Neuronal stem cell (in vitro differentiated cells): ENCODE results near the gene ZSWIM5.
"Not testable (repeated sequence)": the region's sequence is repeated elsewhere in the genome, so short reads cannot be mapped to it uniquely, and the experiment has no call there.

Source experiments
- DNase-seq: peaks from one replicate; pipeline ENCODE4 v3.0.0-alpha.2; 2013; ENCODE audit warnings: low spot score
- H2AFZ ChIP-seq: one replicate; pipeline ENCODE4 v1.6.1; 2013; ENCODE audit warnings: mild to moderate bottlenecking, low read length, inconsistent platforms
- H2AK5ac ChIP-seq: 2 replicates; pipeline ENCODE4 v1.6.1; 2013; ENCODE audit warnings: low read depth, mild to moderate bottlenecking, inconsistent platforms, low read length, moderate library complexity, mixed read lengths
- H2BK120ac ChIP-seq: 2 replicates; pipeline ENCODE4 v1.6.1; 2013; ENCODE audit warnings: low read depth, mild to moderate bottlenecking, inconsistent platforms, low read length, moderate library complexity, mixed read lengths
- H2BK12ac ChIP-seq: one replicate; pipeline ENCODE4 v1.6.1; 2013; ENCODE audit warnings: low read length, inconsistent platforms
- H2BK15ac ChIP-seq: 2 replicates; pipeline ENCODE4 v1.6.1; 2013; ENCODE audit warnings: mild to moderate bottlenecking, low read length, inconsistent platforms, mixed read lengths
- H2BK5ac ChIP-seq: one replicate; pipeline ENCODE4 v1.6.1; 2013; ENCODE audit warnings: inconsistent platforms, mild to moderate bottlenecking, low read length, moderate library complexity
- H3K14ac ChIP-seq: one replicate; pipeline ENCODE4 v1.6.1; 2013; ENCODE audit warnings: low read length, inconsistent platforms
- H3K18ac ChIP-seq: 2 replicates; pipeline ENCODE4 v1.6.1; 2013; ENCODE audit warnings: low read length, inconsistent platforms
- H3K23ac ChIP-seq: 2 replicates; pipeline ENCODE4 v1.6.1; 2013; ENCODE audit warnings: low read depth, mild to moderate bottlenecking, mixed read lengths, low read length, inconsistent platforms; ENCODE audit not compliant: poor library complexity
- H3K27ac ChIP-seq: replicated peaks from 3 replicates; pipeline ENCODE4 v1.5.1; 2013; ENCODE audit warnings: low read length, inconsistent platforms
- H3K27me3 ChIP-seq, 3 experiments: 2 replicates each; pipeline ENCODE4 v1.6.1; 2013; ENCODE audit warnings: low read length in 3 of 3, mild to moderate bottlenecking in 2 of 3, inconsistent platforms in 1 of 3, low read depth in 1 of 3, mixed read lengths in 1 of 3, moderate library complexity in 1 of 3; ENCODE audit not compliant: control insufficient read depth in 3 of 3, insufficient read depth in 3 of 3
- H3K36me3 ChIP-seq, 2 donors: replicated peaks in 1 of 2; 2 replicates each; pipeline ENCODE4 v1.6.1; 2013; ENCODE audit warnings: low read length in 2 of 2; ENCODE audit not compliant: control insufficient read depth in 2 of 2, insufficient read depth in 2 of 2
- H3K4ac ChIP-seq: 2 replicates; pipeline ENCODE4 v1.6.1; 2013; ENCODE audit warnings: inconsistent platforms, mild to moderate bottlenecking, low read length, moderate library complexity
- H3K4me1 ChIP-seq, 2 donors: 1 replicate in 1 of 2; 2 replicates in 1 of 2; pipeline ENCODE4 v1.6.1; 2013; ENCODE audit warnings: low read length in 2 of 2, low read depth in 1 of 2; ENCODE audit not compliant: control insufficient read depth in 2 of 2, insufficient read depth in 1 of 2
- H3K4me2 ChIP-seq: one replicate; pipeline ENCODE4 v1.6.1; 2013; ENCODE audit warnings: mild to moderate bottlenecking, low read length, inconsistent platforms; ENCODE audit not compliant: insufficient read depth, poor library complexity, severe bottlenecking
- H3K4me3 ChIP-seq, 2 donors: 2 replicates each; pipeline ENCODE4 v1.5.1; 2013; ENCODE audit warnings: low read length in 2 of 2, mild to moderate bottlenecking in 2 of 2, inconsistent platforms in 1 of 2, moderate library complexity in 1 of 2
- H3K79me1 ChIP-seq: one replicate; pipeline ENCODE4 v1.6.1; 2013; ENCODE audit warnings: low read depth, mild to moderate bottlenecking, inconsistent platforms, low read length, moderate library complexity
- H3K9ac ChIP-seq: one replicate; pipeline ENCODE4 v1.6.1; 2013; ENCODE audit warnings: mild to moderate bottlenecking, low read depth, low read length, inconsistent platforms; ENCODE audit not compliant: poor library complexity
- H3K9me3 ChIP-seq, 2 donors: replicated peaks in 1 of 2; 2 replicates each; pipeline versions ENCODE3 to v1.6.1; 2013; ENCODE audit warnings: low read length in 2 of 2, mild to moderate bottlenecking in 2 of 2, inconsistent platforms in 1 of 2, low read depth in 1 of 2, mixed read lengths in 1 of 2, moderate library complexity in 1 of 2; ENCODE audit not compliant: control insufficient read depth in 2 of 2, insufficient read depth in 1 of 2
- H4K8ac ChIP-seq: one replicate; pipeline ENCODE4 v1.6.1; 2013; ENCODE audit warnings: low read depth, mild to moderate bottlenecking, inconsistent platforms, low read length, moderate library complexity
- H4K91ac ChIP-seq: one replicate; pipeline ENCODE4 v1.6.1; 2013; ENCODE audit warnings: low read length, low read depth, mild to moderate bottlenecking, inconsistent platforms; ENCODE audit not compliant: poor library complexity
- WGBS, 2 donors: extraction: QIAGEN DNeasy Blood & Tissue Kit; methylation state at CpG; one replicate each; pipeline ENCODE4 v1.1.7; 2013; ENCODE audit warnings: missing lambda C conversion rate in 2 of 2, mixed read lengths in 1 of 2; ENCODE audit not compliant: insufficient read length in 2 of 2, insufficient replicate concordance in 1 of 2; ENCODE audit errors: extremely low coverage in 2 of 2; 5-methylcytosine and 5-hydroxymethylcytosine counted together

ZSWIM5 gene

GRCh38 chr1:45115198-45115597 is 91.2 kb downstream of the ZSWIM5 start:
- not testable (repeated sequence) for H3K36me3 ChIP-seq, H2BK120ac ChIP-seq, H4K91ac ChIP-seq, H3K14ac ChIP-seq, DNase-seq, H3K4me1 ChIP-seq, H3K9me3 ChIP-seq, H3K4ac ChIP-seq, H2AK5ac ChIP-seq, H3K27ac ChIP-seq, H2AFZ ChIP-seq, H2BK12ac ChIP-seq, H3K18ac ChIP-seq, H3K23ac ChIP-seq, H3K4me2 ChIP-seq, H3K27me3 ChIP-seq, H4K8ac ChIP-seq, H2BK5ac ChIP-seq, H3K9ac ChIP-seq, H3K4me3 ChIP-seq, H2BK15ac ChIP-seq, H3K79me1 ChIP-seq
- WGBS, 2 donors: no CpG with 5 or more reads among the region's 33 CpGs

GRCh38 chr1:45112661-45113060 is 93.7 kb downstream of the ZSWIM5 start:
- Histone ChIP-seq H3K18ac (no peak overlapping the region), H2BK120ac (no peak overlapping the region), H3K4me3 (no peak overlapping the region), H3K14ac (no peak overlapping the region), H3K4ac (no peak overlapping the region), H3K79me1 (peaks cover 1% of the 10 kb centered on the region), H3K4me2 (no peak overlapping the region), H3K23ac (no peak overlapping the region), H3K9me3 (peaks cover 0 to 8% of the 10 kb centered on the region in 2 donors), H2BK5ac (no peak overlapping the region), H3K27me3 (no peaks in the 10 kb centered on the region), H2AK5ac (no peak overlapping the region), H3K4me1 (no peaks in the 10 kb centered on the region), H3K36me3 (no peaks in the 10 kb centered on the region), H2AFZ (no peak overlapping the region), H3K9ac (no peak overlapping the region), H4K91ac (no peak overlapping the region), H2BK12ac (no peak overlapping the region), H3K27ac (no peak overlapping the region), H4K8ac (no peak overlapping the region), H2BK15ac (no peak overlapping the region)
- no CpG with 5 or more reads among the region's 3 CpGs for WGBS, 2 donors
- no peak for DNase-seq

GRCh38 chr1:45111239-45111638 is 95.2 kb downstream of the ZSWIM5 start:
- Histone ChIP-seq H4K91ac (no peak overlapping the region), H2BK5ac (no peak overlapping the region), H3K79me1 (peaks cover 1% of the 10 kb centered on the region), H3K4me3 (no peak overlapping the region), H3K4ac (no peak overlapping the region), H3K23ac (no peak overlapping the region), H2AK5ac (no peak overlapping the region), H3K18ac (no peak overlapping the region), H3K27me3 (no peaks in the 10 kb centered on the region), H3K4me1 (no peaks in the 10 kb centered on the region), H3K4me2 (no peak overlapping the region), H2BK120ac (no peak overlapping the region), H4K8ac (no peak overlapping the region), H3K9me3 (peaks cover 0 to 8% of the 10 kb centered on the region in 2 donors), H3K14ac (no peak overlapping the region), H3K9ac (no peak overlapping the region), H2AFZ (no peak overlapping the region), H2BK15ac (no peak overlapping the region), H3K36me3 (no peaks in the 10 kb centered on the region), H3K27ac (no peak overlapping the region), H2BK12ac (no peak overlapping the region)
- DNase-seq: no peak
- no CpG with 5 or more reads among the region's 2 CpGs for WGBS, 2 donors

GRCh38 chr1:45107782-45108181 is 98.6 kb downstream of the ZSWIM5 start:
- Histone ChIP-seq H2BK12ac (no peak overlapping the region), H3K4me2 (no peak overlapping the region), H3K36me3 (no peaks in the 10 kb centered on the region), H3K18ac (no peak overlapping the region), H2BK5ac (no peak overlapping the region), H4K91ac (no peak overlapping the region), H3K27ac (no peak overlapping the region), H4K8ac (no peak overlapping the region), H3K23ac (no peak overlapping the region), H3K9me3 (peaks cover 0 to 8% of the 10 kb centered on the region in 2 donors), H3K79me1 (no peaks in the 10 kb centered on the region), H2BK15ac (no peak overlapping the region), H3K14ac (no peak overlapping the region), H3K4me1 (no peaks in the 10 kb centered on the region), H3K4me3 (no peak overlapping the region), H3K9ac (no peak overlapping the region), H2AFZ (no peak overlapping the region), H2BK120ac (no peak overlapping the region), H3K27me3 (no peaks in the 10 kb centered on the region), H2AK5ac (no peak overlapping the region), H3K4ac (no peak overlapping the region)
- WGBS, 2 donors: no CpG with 5 or more reads among the region's 3 CpGs
- no peak for DNase-seq
